Stimulated activated CD8-positive, alpha-beta memory T cell treated with anti-CD3 and anti-CD28 coated beads, Interleukin-15, amount 100 ng/mL, for 1 hour (primary cell): ENCODE measurements around the gene LMO7.

ENCODE experiments used
- DNase-seq: peaks from one replicate; pipeline ENCODE4 v3.0.0-alpha.2; 2020; ENCODE audit warnings: low read depth

LMO7 gene

GRCh38 chr13:75801388-75801945 is 165.3 kb downstream of the LMO7 start:
- no peak for DNase-seq

GRCh38 chr13:75802161-75802560 is 166.0 kb downstream of the LMO7 start:
- DNase-seq, result no peak

- DNase-seq, result no peak
Measured at GRCh38 chr13:75803164-75803611, 167.1 kb downstream of the LMO7 start.

GRCh38 chr13:75804054-75804453 is 167.9 kb downstream of the LMO7 start:
- no peak for DNase-seq

- no peak for DNase-seq
Measured at GRCh38 chr13:75804605-75805004, 168.5 kb downstream of the LMO7 start.

- no peak for DNase-seq
Measured at GRCh38 chr13:75806117-75806516, 170.0 kb downstream of the LMO7 start.

GRCh38 chr13:75811361-75811760 is 175.2 kb downstream of the LMO7 start:
- DNase-seq, result no peak

- DNase-seq, result no peak
Measured at GRCh38 chr13:75811841-75812240, 175.7 kb downstream of the LMO7 start.

- no peak for DNase-seq
Measured at GRCh38 chr13:75812751-75813181, 176.6 kb downstream of the LMO7 start.

GRCh38 chr13:75813323-75813722 is 177.2 kb downstream of the LMO7 start:
- no peak for DNase-seq

GRCh38 chr13:75818179-75818967 is 182.2 kb downstream of the LMO7 start:
- no peak for DNase-seq

GRCh38 chr13:75818968-75819225 is 182.8 kb downstream of the LMO7 start:
- no peak for DNase-seq

GRCh38 chr13:75825161-75825560 is 189.0 kb downstream of the LMO7 start:
- no peak for DNase-seq

- no peak for DNase-seq
Measured at GRCh38 chr13:75825594-75825993, 189.5 kb downstream of the LMO7 start.

GRCh38 chr13:75826391-75826790 is 190.3 kb downstream of the LMO7 start:
- no peak for DNase-seq

- DNase-seq, result no peak
Measured at GRCh38 chr13:75829830-75830229, 193.7 kb downstream of the LMO7 start.

- no peak for DNase-seq
Measured at GRCh38 chr13:75830842-75831241, 194.7 kb downstream of the LMO7 start.

- no peak for DNase-seq
Measured at GRCh38 chr13:75831389-75831788, 195.3 kb downstream of the LMO7 start.

- no peak for DNase-seq
Measured at GRCh38 chr13:75832812-75833211, 196.7 kb downstream of the LMO7 start.

- no peak for DNase-seq
Measured at GRCh38 chr13:75836441-75836840, 200.3 kb downstream of the LMO7 start.

GRCh38 chr13:75838366-75839005 is 202.4 kb downstream of the LMO7 start:
- no peak for DNase-seq

GRCh38 chr13:75839406-75839805 is 203.3 kb downstream of the LMO7 start:
- no peak for DNase-seq

GRCh38 chr13:75841905-75842304 is 205.8 kb downstream of the LMO7 start:
- DNase-seq, result no peak

GRCh38 chr13:75843074-75843473 is 206.9 kb downstream of the LMO7 start:
- no peak for DNase-seq
